IPS DF 6.9 (cell line): ENCODE results near the gene MANEAL.
"Not testable (repeated sequence)": the region's sequence is repeated elsewhere in the genome, so short reads cannot be mapped to it uniquely, and the experiment has no call there.

Experiments
- DNase-seq: peaks from one replicate; pipeline ENCODE4 v3.0.0-alpha.2; 2013; ENCODE audit warnings: low read depth, low spot score
- H3K27ac ChIP-seq: one replicate; pipeline ENCODE4 v1.5.1; 2013; ENCODE audit warnings: low read length, control low read depth
- H3K27me3 ChIP-seq: 2 replicates; pipeline ENCODE4 v1.6.1; 2013; ENCODE audit warnings: mild to moderate bottlenecking, low read length; ENCODE audit not compliant: control insufficient read depth, insufficient read depth
- H3K36me3 ChIP-seq: 2 replicates; pipeline ENCODE4 v1.6.1; 2013; ENCODE audit warnings: low read length; ENCODE audit not compliant: control insufficient read depth, insufficient read depth
- H3K4me1 ChIP-seq: 2 replicates; pipeline ENCODE4 v1.6.1; 2013; ENCODE audit warnings: low read length; ENCODE audit not compliant: control insufficient read depth, insufficient read depth
- H3K4me3 ChIP-seq: 2 replicates; pipeline ENCODE4 v1.5.1; 2013; ENCODE audit warnings: mild to moderate bottlenecking, low read length
- H3K9me3 ChIP-seq: 2 replicates; pipeline ENCODE4 v1.6.1; 2013; ENCODE audit warnings: low read length, inconsistent platforms; ENCODE audit not compliant: control insufficient read depth, insufficient read depth
- WGBS: extraction: QIAGEN DNeasy Blood & Tissue Kit; methylation state at CpG from one replicate; pipeline ENCODE4 v1.1.7; 2013; ENCODE audit warnings: mixed read lengths, missing lambda C conversion rate; ENCODE audit not compliant: insufficient read length, insufficient coverage; 5-methylcytosine and 5-hydroxymethylcytosine counted together

MANEAL gene

DNA sequence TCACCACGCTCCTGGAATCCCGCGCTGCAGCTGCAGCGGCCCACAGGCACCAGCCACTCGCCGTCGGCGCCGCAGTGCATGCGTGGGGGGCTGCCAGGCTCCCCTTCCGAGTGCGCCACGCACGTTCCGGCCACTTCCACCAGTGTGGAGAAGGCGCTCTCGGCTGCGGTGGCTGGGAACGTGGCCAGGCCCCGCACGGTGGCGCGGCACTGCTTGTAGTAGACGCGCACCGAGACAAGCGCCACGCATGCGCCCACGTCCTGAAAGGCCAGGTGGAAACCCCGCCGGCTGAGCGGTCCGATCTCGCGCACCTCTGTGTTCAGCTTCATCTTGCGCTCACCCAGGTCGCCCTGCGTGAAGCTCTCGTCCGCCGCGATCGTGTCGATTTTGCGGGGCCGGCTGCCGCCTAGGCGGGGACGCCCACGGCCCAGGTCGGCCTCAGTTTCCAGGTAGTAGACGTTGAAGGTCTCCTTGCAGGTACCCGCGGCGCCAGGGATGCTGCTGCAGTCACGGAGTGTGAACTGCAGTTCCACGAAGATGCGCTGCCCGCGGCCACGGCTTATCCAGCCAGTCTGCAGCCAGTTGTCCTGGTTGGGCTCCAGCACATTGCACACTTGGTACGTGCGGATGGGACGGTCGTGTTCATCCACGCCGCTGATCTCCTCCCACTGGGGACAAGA lies 32.1 kb upstream of the MANEAL start:
- H3K4me1 ChIP-seq = peaks cover 5% of the 10 kb centered on the region
- H3K9me3 ChIP-seq = no peaks in the 10 kb centered on the region
- WGBS = no CpG with 5 or more reads among the region's 68 CpGs
- peaks cover 22% of the 10 kb centered on the region for H3K27me3 ChIP-seq
- DNase-seq = no peak
- H3K4me3 ChIP-seq = no peak overlapping the region
- H3K27ac ChIP-seq = no peak overlapping the region
- no peaks in the 10 kb centered on the region for H3K36me3 ChIP-seq

DNA sequence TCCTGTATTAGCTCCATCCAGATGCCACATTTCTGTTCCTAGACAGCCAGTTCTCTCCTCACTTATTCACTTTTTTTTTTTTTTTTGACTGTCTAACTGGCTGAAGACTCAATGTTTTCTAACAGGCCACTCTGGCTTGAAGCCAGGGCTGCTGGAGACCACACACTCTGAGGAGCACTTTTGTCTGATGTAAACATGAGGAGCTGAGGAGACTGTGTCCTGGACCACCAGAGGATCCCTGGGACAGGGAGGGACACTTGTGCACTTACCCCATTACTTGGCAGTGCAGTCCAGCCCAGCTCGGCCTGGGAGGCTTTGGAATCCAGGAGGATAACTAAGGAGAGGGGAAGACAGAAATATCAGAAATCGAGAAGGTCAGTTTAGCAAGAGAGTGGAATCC lies 31.1 kb upstream of the MANEAL start:
- H3K27me3 ChIP-seq = peaks cover 21% of the 10 kb centered on the region
- H3K4me1 ChIP-seq = peaks cover 5% of the 10 kb centered on the region
- no peaks in the 10 kb centered on the region for H3K9me3 ChIP-seq
- no peak overlapping the region for H3K4me3 ChIP-seq
- WGBS = no CpG with 5 or more reads among the region's 2 CpGs
- no peak overlapping the region for H3K27ac ChIP-seq
- H3K36me3 ChIP-seq = no peaks in the 10 kb centered on the region
- DNase-seq = no peak

DNA sequence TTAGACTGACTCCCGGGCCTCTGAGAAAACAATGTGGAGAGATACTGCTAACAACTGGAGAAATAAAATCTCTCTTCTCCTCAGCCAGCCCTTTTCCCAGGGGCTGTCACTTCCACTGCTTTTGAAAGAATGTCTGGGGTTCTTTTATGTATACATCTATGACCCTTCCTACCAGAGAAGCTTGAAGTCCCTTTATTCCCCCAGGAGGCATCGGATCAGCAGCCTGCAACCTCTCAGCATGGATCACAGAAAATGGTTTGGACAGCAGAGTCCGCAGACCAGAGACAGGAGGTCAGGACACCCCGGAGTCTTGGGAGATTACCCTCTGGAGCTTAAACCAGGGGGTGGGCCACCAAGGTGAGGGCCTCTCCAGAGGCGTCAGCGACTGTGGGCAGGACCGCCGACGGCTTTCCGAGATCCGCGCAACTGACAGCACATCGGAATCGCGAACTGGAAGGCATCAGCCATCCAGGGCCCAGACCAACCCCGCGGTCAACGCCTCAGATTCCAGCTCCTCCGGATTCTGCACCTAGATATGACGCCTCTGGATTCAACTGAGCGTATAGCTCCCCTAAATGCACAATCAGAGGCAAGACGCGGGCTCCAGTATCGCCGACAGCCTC lies 29.7 kb upstream of the MANEAL start:
- no CpG with 5 or more reads among the region's 25 CpGs for whole genome bisulfite sequencing
- no peak for DNase-seq
- H3K4me1 ChIP-seq = peaks cover 5% of the 10 kb centered on the region
- no peak overlapping the region for H3K4me3 ChIP-seq
- no peaks in the 10 kb centered on the region for H3K36me3 ChIP-seq
- H3K27ac ChIP-seq = no peak overlapping the region
- H3K9me3 ChIP-seq = no peaks in the 10 kb centered on the region
- peaks cover 21% of the 10 kb centered on the region for H3K27me3 ChIP-seq

DNA sequence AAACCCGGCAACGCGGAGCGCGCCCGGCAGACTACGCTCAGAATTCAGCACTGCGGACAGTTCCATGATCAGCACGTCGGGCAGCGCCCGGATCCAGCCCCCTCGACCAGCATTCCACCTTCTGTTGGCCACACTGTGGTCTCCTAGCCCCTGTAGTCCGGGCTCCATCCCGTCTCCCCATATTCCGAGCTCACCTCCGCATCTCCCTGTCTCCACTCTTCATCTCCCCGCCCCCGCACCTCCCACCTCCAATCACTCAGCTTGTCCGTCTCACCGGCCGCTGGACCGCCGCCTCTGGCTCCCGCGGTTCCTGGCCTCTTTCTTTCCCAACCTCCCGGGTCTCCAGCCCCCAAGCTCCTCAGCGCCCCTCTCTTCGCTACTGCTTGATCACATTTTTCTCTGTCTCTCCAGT lies 29.2 kb upstream of the MANEAL start:
- Histone ChIP-seq H3K36me3 (no peaks in the 10 kb centered on the region), H3K27ac (no peak overlapping the region), H3K4me1 (peaks cover 5% of the 10 kb centered on the region), H3K27me3 (peaks cover 21% of the 10 kb centered on the region), H3K9me3 (no peaks in the 10 kb centered on the region), H3K4me3 (no peak overlapping the region)
- peak; percentile 57 for DNase-seq
- no CpG with 5 or more reads among the region's 29 CpGs for WGBS

DNA sequence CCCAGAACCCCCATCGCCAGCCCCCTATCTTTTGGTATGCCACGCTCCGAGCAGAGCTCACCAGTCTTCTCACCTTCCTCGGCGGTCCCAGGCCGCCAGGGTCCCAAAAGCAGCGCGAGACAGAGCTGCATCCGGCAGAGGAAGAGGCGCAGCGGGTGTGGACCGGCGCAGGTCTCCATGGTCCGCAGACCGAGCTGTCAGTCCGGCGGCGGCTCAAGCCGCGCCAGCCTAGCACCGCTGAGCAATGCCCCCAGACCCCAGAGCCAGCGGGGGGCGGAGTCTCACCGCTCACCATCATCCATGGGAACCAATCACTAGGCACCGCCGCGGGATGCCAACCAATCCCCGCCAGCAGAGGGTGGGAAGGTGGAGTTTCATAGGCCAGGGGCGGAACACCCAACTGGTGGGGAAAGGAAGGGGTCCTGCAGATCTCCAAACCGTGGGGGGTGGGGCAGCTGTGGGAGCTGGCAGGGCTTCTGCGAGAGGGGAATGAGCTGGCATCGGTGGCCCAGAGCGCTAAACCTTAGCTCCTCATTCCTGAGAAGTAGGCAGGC lies 28.7 kb upstream of the MANEAL start, which contains the start of gene EPHA10:
Gene EPHA10, minus strand, starts transcription at position 233 of the 554 bp plus-strand sequence. Its CDS starts 54 bp downstream, at position 179.
- H3K27me3 ChIP-seq = peaks cover 21% of the 10 kb centered on the region
- no peak within 1 kb of the TSS for H3K27ac ChIP-seq
- H3K4me3 ChIP-seq = peak within 1 kb of the TSS; percentile 12; the same call in 1 of the 2 replicates
- H3K9me3 ChIP-seq = no peaks in the 10 kb centered on the region
- peaks cover 5% of the 10 kb centered on the region for H3K4me1 ChIP-seq
- no CpG with 5 or more reads among the region's 33 CpGs for WGBS
- no peaks in the 10 kb centered on the region for H3K36me3 ChIP-seq
- peak; percentile 61 for DNase-seq

DNA sequence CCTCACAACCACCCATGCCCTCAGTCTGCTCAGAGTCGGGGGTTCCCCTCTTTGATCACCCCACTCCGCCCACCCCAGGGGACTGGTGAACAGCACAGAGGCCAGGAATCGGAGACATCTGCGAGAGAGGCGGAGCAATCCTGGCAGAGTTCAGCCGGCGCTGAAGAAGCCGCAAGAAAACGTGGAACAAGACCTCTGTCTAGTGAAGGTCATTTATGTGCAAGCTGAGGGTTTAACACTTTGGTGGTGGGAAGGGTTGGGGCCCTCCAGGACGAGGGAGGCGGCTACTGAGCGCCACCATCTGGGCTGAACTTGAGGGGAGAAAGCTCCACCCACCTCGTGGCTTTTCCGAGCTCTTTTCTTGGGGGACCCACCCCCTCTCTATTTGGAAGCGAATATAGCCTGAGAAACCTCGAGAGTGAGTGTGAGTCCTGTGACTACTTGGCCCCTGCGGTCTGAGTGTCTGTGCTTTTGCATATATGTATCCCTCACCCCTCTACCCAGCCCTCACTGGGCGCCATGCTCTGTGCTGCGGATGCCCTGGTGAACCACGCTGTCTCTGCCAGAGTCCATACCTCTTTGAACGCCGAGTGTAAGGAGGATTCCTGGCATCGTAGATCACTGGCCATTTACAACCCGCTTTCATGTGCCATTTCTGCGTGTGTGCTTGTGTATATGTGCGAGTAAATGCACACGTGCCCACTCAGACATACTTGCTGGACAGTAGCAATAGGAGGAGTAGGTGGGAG lies 27.6 kb upstream of the MANEAL start:
- Histone ChIP-seq H3K36me3 (no peaks in the 10 kb centered on the region), H3K9me3 (no peaks in the 10 kb centered on the region), H3K4me3 (peak overlapping the region; percentile 12; the same call in 1 of the 2 replicates), H3K4me1 (peaks cover 5% of the 10 kb centered on the region), H3K27me3 (peaks cover 21% of the 10 kb centered on the region), H3K27ac (no peak overlapping the region)
- no CpG with 5 or more reads among the region's 27 CpGs for WGBS
- no peak for DNase-seq

DNA sequence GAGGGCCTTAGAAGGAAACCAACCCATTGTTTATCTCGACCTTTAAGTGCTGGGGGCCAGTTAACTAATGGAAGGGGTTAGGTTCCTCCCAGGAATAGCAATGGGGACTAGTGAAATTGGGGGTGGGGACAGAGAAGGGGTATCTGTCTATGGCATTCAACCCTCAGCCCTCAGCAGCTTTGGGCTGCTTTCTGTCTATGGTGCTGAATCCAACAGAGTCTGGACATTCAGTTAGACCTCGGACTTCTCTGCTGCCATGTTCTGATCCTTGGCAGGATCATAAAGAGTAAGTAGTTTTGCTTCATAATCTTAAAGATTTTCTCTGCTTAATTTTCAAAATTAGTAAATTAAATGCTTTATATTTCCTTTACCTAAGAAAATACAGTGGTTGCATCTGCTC lies 26.2 kb upstream of the MANEAL start:
- H3K27ac ChIP-seq = no peak overlapping the region
- no peak overlapping the region for H3K4me3 ChIP-seq
- no CpG with 5 or more reads among the region's 2 CpGs for WGBS
- H3K36me3 ChIP-seq = no peaks in the 10 kb centered on the region
- peaks cover 5% of the 10 kb centered on the region for H3K4me1 ChIP-seq
- H3K27me3 ChIP-seq = peaks cover 21% of the 10 kb centered on the region
- H3K9me3 ChIP-seq = no peaks in the 10 kb centered on the region
- no peak for DNase-seq

DNA sequence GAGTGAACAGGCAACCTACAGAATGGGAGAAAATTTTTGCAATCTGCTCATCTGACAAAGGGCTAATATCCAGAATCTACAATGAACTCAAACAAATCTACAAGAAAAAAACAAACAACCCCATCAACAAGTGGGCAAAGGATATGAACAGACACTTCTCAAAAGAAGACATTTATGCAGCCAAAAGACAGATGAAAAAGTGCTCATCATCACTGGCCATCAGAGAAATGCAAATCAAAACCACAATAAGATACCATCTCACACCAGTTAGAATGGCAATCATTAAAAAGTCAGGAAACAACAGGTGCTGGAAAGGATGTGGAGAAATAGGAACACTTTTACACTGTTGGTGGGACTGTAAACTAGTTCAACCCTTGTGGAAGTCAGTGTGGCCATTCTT lies 22.2 kb upstream of the MANEAL start:
- H3K27me3 ChIP-seq, H3K4me3 ChIP-seq, H3K36me3 ChIP-seq, H3K9me3 ChIP-seq, H3K4me1 ChIP-seq, H3K27ac ChIP-seq, DNase-seq: not testable (repeated sequence)

DNA sequence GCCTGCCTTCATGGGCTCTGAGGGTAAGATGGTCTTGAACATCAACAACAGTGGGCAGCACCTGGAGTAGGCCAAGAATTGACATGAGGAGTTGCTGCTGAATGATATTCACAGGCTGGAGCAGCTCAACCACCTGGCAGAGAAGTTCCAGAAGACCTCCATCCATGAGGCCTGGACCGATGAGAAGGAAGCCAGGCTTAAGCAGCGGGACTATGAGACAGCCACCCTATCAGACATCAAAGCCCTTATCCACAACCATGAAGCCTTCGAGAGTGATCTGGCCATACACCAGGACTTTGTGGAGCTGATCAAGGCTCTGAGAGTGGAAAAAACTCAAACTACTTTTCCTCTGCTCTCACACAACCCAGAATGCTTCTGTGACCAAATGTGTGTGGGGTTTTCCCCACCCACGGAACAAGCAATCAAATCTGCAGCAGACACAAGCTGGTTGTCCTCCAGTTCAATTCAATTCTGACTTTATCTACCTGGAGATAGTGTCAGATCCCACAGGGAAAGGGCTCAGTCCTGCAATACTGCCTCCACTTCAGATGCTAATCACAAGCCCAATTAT lies 16.6 kb upstream of the MANEAL start:
- Histone ChIP-seq H3K4me3 (no peak overlapping the region), H3K27ac (no peak overlapping the region), H3K9me3 (0 out of 2 replicates have a peak, but pooled peaks cover 2% of the 10 kb centered on the region), H3K36me3 (no peaks in the 10 kb centered on the region), H3K4me1 (no peaks in the 10 kb centered on the region), H3K27me3 (no peaks in the 10 kb centered on the region)
- WGBS = no CpG with 5 or more reads among the region's 4 CpGs
- DNase-seq = no peak

DNA sequence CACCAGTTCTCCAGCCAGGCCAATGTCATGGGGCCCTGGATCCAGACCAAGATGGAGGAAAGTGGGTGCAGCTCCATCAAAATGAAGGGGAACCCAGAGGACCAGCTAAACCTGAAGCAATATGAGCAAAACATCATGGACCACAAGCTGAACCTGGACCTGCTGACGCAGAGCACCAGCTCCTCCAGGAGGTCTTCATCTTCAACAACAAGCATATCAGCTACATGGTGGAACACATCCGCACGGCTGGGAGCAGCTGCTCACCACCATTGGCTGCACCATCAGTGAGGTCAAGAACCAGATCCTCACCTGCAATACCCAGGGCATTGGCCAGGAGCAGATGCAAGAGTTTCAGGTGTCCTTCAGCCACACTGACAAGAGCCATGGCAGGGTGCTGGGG lies 15.0 kb upstream of the MANEAL start:
- no peaks in the 10 kb centered on the region for H3K4me1 ChIP-seq
- no CpG with 5 or more reads among the region's 3 CpGs for WGBS
- no peak for DNase-seq
- H3K4me3 ChIP-seq = no peak overlapping the region
- H3K36me3 ChIP-seq = no peaks in the 10 kb centered on the region
- H3K9me3 ChIP-seq = 0 out of 2 replicates have a peak, but pooled peaks cover 2% of the 10 kb centered on the region
- no peak overlapping the region for H3K27ac ChIP-seq
- no peaks in the 10 kb centered on the region for H3K27me3 ChIP-seq
